Type B pancreatic cell (in vitro differentiated cells): ENCODE data around the gene SNCAIP. TPM values are rescaled to one million over a fixed set of nuclear protein-coding genes. Genes with fewer than 3 reads are reported as not detected.

Experiments used
- DNase-seq: peaks from one replicate; pipeline ENCODE4 v3.0.0; 2021; ENCODE audit warnings: mixed read lengths; ENCODE audit not compliant: unreplicated experiment; ENCODE audit errors: extremely low spot score
- H3K27ac Mint-ChIP-seq: 2 replicates; pipeline ENCODE4 v1.8.0; 2021; ENCODE audit warnings: mild to moderate bottlenecking, mixed read lengths
- H3K27me3 Mint-ChIP-seq: 2 replicates; pipeline ENCODE4 v1.8.0; 2021; ENCODE audit warnings: mixed read lengths
- H3K36me3 Mint-ChIP-seq: 2 replicates; pipeline ENCODE4 v1.8.0; 2021; ENCODE audit warnings: mixed read lengths
- H3K4me1 Mint-ChIP-seq: one replicate; pipeline ENCODE4 v1.8.0; 2021; ENCODE audit warnings: mixed read lengths; ENCODE audit not compliant: unreplicated experiment
- H3K4me3 Mint-ChIP-seq: 2 replicates; pipeline ENCODE4 v1.8.0; 2021; ENCODE audit warnings: mild to moderate bottlenecking, mixed read lengths
- H3K9me3 Mint-ChIP-seq: 2 replicates; pipeline ENCODE4 v1.8.0; 2021; ENCODE audit warnings: mixed read lengths
- total RNA-seq: library from RNA; stranded (reverse); gene quantifications from 2 replicates; pipeline ENCODE4 v1.2.1, GENCODE V29; 2021; ENCODE audit warnings: low replicate concordance
- TF ChIP-seq, protein P1 (sequence below): fragments of 200-600 bp; sonication (generic); conservative IDR thresholded peaks from 2 replicates; pipeline ENCODE4 v1.5.0; 2021; ENCODE audit warnings: antibody characterized with exemption, mild to moderate bottlenecking

SNCAIP gene
- total RNA-seq, 1 donor from 2014 or later = 31.6 TPM

GRCh38 chr5:122431298-122431697 is 119.3 kb downstream of the SNCAIP start:
- TF ChIP-seq, protein P1, sequence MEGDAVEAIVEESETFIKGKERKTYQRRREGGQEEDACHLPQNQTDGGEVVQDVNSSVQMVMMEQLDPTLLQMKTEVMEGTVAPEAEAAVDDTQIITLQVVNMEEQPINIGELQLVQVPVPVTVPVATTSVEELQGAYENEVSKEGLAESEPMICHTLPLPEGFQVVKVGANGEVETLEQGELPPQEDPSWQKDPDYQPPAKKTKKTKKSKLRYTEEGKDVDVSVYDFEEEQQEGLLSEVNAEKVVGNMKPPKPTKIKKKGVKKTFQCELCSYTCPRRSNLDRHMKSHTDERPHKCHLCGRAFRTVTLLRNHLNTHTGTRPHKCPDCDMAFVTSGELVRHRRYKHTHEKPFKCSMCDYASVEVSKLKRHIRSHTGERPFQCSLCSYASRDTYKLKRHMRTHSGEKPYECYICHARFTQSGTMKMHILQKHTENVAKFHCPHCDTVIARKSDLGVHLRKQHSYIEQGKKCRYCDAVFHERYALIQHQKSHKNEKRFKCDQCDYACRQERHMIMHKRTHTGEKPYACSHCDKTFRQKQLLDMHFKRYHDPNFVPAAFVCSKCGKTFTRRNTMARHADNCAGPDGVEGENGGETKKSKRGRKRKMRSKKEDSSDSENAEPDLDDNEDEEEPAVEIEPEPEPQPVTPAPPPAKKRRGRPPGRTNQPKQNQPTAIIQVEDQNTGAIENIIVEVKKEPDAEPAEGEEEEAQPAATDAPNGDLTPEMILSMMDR = no peak
- H3K4me1 Mint-ChIP-seq = peaks cover 26% of the 10 kb centered on the region
- H3K27ac Mint-ChIP-seq = no peak overlapping the region
- no peak for DNase-seq
- no peak overlapping the region for H3K4me3 Mint-ChIP-seq
- H3K27me3 Mint-ChIP-seq = no peaks in the 10 kb centered on the region
- peaks cover 22% of the 10 kb centered on the region for H3K36me3 Mint-ChIP-seq
- peaks cover 4% of the 10 kb centered on the region for H3K9me3 Mint-ChIP-seq

- DNase-seq = no peak
- TF ChIP-seq, protein P1 = no peak
- no peak overlapping the region for H3K27ac Mint-ChIP-seq
These were observed 122.4 kb downstream of the SNCAIP start for GRCh38 chr5:122434205-122434970.

GRCh38 chr5:122435234-122435633 is 123.2 kb downstream of the SNCAIP start:
- H3K4me1 Mint-ChIP-seq = peaks cover 25% of the 10 kb centered on the region
- peaks cover 20% of the 10 kb centered on the region for H3K36me3 Mint-ChIP-seq
- H3K27me3 Mint-ChIP-seq = no peaks in the 10 kb centered on the region
- TF ChIP-seq, protein P1 = no peak
- no peaks in the 10 kb centered on the region for H3K9me3 Mint-ChIP-seq
- no peak overlapping the region for H3K27ac Mint-ChIP-seq
- no peak for DNase-seq
- no peak overlapping the region for H3K4me3 Mint-ChIP-seq

More at GRCh38 chr5:122434205-122434970, 122.4 kb downstream of the SNCAIP start:
- Mint-ChIP-seq H3K9me3 (peaks cover 3% of the 10 kb centered on the region), H3K36me3 (peaks cover 22% of the 10 kb centered on the region), H3K4me1 (peaks cover 32% of the 10 kb centered on the region), H3K27me3 (no peaks in the 10 kb centered on the region), H3K4me3 (no peak overlapping the region)

GRCh38 chr5:122435761-122436160 is 123.7 kb downstream of the SNCAIP start:
- Mint-ChIP-seq H3K9me3 (no peaks in the 10 kb centered on the region), H3K27me3 (no peaks in the 10 kb centered on the region), H3K4me1 (peaks cover 22% of the 10 kb centered on the region), H3K36me3 (peaks cover 20% of the 10 kb centered on the region), H3K27ac (no peak overlapping the region), H3K4me3 (no peak overlapping the region)
- TF ChIP-seq, protein P1 = no peak
- no peak for DNase-seq

- no peak overlapping the region for H3K27ac Mint-ChIP-seq
These were observed 124.6 kb downstream of the SNCAIP start for GRCh38 chr5:122436615-122437014.

More at GRCh38 chr5:122436615-122437014, 124.6 kb downstream of the SNCAIP start:
- Mint-ChIP-seq H3K9me3 (no peaks in the 10 kb centered on the region), H3K36me3 (peaks cover 23% of the 10 kb centered on the region), H3K4me1 (peaks cover 22% of the 10 kb centered on the region), H3K27me3 (no peaks in the 10 kb centered on the region), H3K4me3 (no peak overlapping the region)
- no peak for DNase-seq
- TF ChIP-seq, protein P1 = no peak
